ENCODE results near the gene DGAT2L6. TPM values are rescaled to one million over a fixed set of nuclear protein-coding genes. Genes with fewer than 3 reads are reported as not detected.
A peak's percentile ranks its signal among the peaks of the same experiment; 100 is the strongest.

DGAT2L6 gene
- total RNA-seq, 1 experiment from 2014 or later = not detected

DNA sequence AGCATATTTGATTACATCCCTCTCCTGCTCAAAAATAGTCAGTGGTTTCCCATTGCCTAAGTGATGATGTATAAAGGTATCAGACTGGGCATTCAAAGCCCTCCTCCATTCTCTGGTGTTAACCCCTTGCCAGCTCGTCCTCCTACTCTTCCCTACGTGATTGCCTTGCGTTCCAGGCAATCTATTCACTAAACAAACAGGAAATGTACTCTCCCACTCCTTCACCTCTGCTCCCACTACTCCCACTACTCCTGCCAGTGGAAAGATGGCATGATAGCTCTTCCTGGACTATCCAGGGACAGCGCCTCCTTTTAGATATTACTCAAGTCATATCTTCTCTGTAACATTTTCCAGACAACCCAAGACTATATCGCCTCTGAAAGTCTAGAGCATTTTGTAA, 5.8 kb downstream of the DGAT2L6 start:
- BruUV-seq (replicated peaks) = no TSS peak
- Mint-ChIP-seq H3K9me3 (ENCODE audit: unreplicated experiment) (no peaks in the 10 kb centered on the region), H3K4me1 (ENCODE audit: low read depth, unreplicated experiment) (no peaks in the 10 kb centered on the region)

GRCh38 chrX:70190225-70190624, 12.9 kb downstream of the DGAT2L6 start:
- no peak overlapping the region for H3K27ac Mint-ChIP-seq (ENCODE audit: unreplicated experiment)
- no peak for TF ChIP-seq CTCF (IDR thresholded peaks at IDR 0.05; ENCODE audit: insufficient read depth in 1 of 2, low read depth in 1 of 2, low read length in 1 of 2, severe bottlenecking in 1 of 2, unreplicated experiment in 1 of 2)
- no peaks in the 10 kb centered on the region for H3K36me3 Mint-ChIP-seq (ENCODE audit: insufficient read depth, unreplicated experiment)
- H3K4me1 Mint-ChIP-seq (ENCODE audit: low read depth, unreplicated experiment) = no peaks in the 10 kb centered on the region
- Histone ChIP-seq H3K27me3 (replicated peaks; ENCODE audit: control insufficient read depth, insufficient read depth, low read length) (no peaks in the 10 kb centered on the region), H3K4me1 (no peaks in the 10 kb centered on the region), H3K36me3 (ENCODE audit: control insufficient read depth, insufficient read depth, low read length) (no peaks in the 10 kb centered on the region), H3K4me3 (ENCODE audit: low read depth, low read length) (no peak overlapping the region), H3K9me3 (no peaks in the 10 kb centered on the region)
- DNase-seq = no peak
- H3K4me3 Mint-ChIP-seq (ENCODE audit: unreplicated experiment) = no peak overlapping the region
- no TSS peak for BruUV-seq (replicated peaks)
- CTCF ChIA-PET = no interaction called here
- no peaks in the 10 kb centered on the region for H3K9me3 Mint-ChIP-seq (ENCODE audit: unreplicated experiment)
- peaks cover 3% of the 10 kb centered on the region for H3K27me3 Mint-ChIP-seq (ENCODE audit: insufficient read depth, unreplicated experiment)
- POLR2A ChIA-PET = no interaction called here
- intact Hi-C loops (cut with micrococcal nuclease; ENCODE audit: unreplicated experiment) = loop anchor here (10.0 kb wide), 1 partner anchor 475 kb away; no protein-coding TSS in a partner anchor

More for the DNA sequence above, 5.8 kb downstream of the DGAT2L6 start:
- intact Hi-C loops (cut with micrococcal nuclease; ENCODE audit: unreplicated experiment) = no loop called here
- POLR2A ChIA-PET = no interaction called here
- H3K36me3 Mint-ChIP-seq (ENCODE audit: insufficient read depth, unreplicated experiment) = no peaks in the 10 kb centered on the region
- H3K36me3 ChIP-seq (ENCODE audit: control insufficient read depth, insufficient read depth, low read length) = no peaks in the 10 kb centered on the region
- H3K4me3 ChIP-seq (ENCODE audit: low read depth, low read length) = no peak overlapping the region
- no peak overlapping the region for H3K27ac Mint-ChIP-seq (ENCODE audit: unreplicated experiment)
- H3K9me3 ChIP-seq = no peaks in the 10 kb centered on the region
- TF ChIP-seq CTCF (IDR thresholded peaks at IDR 0.05; ENCODE audit: insufficient read depth in 1 of 2, low read depth in 1 of 2, low read length in 1 of 2, severe bottlenecking in 1 of 2, unreplicated experiment in 1 of 2) = no peak
- H3K27me3 ChIP-seq (replicated peaks; ENCODE audit: control insufficient read depth, insufficient read depth, low read length) = no peaks in the 10 kb centered on the region
- no peak for DNase-seq
- no peaks in the 10 kb centered on the region for H3K4me1 ChIP-seq
- CTCF ChIA-PET = no interaction called here
- H3K27me3 Mint-ChIP-seq (ENCODE audit: insufficient read depth, unreplicated experiment) = peaks cover 6% of the 10 kb centered on the region
- no peak overlapping the region for H3K4me3 Mint-ChIP-seq (ENCODE audit: unreplicated experiment)

DNA sequence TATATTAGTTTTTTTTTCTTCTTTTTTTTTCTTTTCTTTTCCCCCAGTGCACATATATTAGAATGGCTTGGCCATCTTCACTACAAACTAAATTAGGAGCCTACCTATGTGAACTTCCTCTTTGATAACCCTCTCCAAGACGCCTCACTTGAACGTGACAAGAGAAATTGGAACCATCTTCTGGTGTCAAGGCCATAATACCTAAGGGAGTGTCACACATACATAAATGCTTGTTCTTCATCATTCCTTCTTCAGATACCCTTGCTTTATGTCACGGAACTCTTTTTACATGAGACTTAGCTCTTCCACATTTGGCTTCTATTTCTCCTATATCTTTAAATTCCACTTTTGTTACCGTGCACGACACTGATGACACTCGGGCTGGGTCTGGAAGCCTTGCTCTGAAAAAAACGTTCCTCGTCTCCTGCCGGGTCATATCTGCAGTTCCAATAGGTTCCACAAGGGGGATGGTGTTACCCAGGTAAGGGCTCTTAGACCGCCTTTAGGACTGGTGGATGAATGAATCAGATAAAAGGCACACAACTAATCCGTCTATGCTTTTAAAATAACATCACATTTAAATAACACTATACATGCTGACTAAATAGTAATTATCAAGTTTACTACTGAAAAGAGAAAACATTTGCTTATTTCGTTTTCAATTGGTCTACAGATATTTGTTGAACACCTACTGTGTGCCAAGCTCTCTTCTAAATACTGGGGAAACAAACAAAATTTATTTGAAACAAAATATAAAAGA, 19.9 kb downstream of the DGAT2L6 start:
- H3K4me3 Mint-ChIP-seq (ENCODE audit: unreplicated experiment) = peak overlapping the region; percentile 49
- no peaks in the 10 kb centered on the region for H3K36me3 Mint-ChIP-seq (ENCODE audit: insufficient read depth, unreplicated experiment)
- H3K27ac Mint-ChIP-seq (ENCODE audit: unreplicated experiment) = no peak overlapping the region
- Histone ChIP-seq H3K36me3 (ENCODE audit: control insufficient read depth, insufficient read depth, low read length) (no peaks in the 10 kb centered on the region), H3K27me3 (replicated peaks; ENCODE audit: control insufficient read depth, insufficient read depth, low read length) (no peaks in the 10 kb centered on the region), H3K9me3 (no peaks in the 10 kb centered on the region), H3K4me1 (no peaks in the 10 kb centered on the region), H3K4me3 (ENCODE audit: low read depth, low read length) (no peak overlapping the region)
- intact Hi-C loops (cut with micrococcal nuclease; ENCODE audit: unreplicated experiment) = loop anchor here (1.0 to 10.0 kb wide), 2 partner anchors 66 to 468 kb away; no protein-coding TSS in a partner anchor
- H3K27me3 Mint-ChIP-seq (ENCODE audit: insufficient read depth, unreplicated experiment) = peaks cover 4% of the 10 kb centered on the region
- peak; percentile 48 to 75 for DNase-seq
- H3K4me1 Mint-ChIP-seq (ENCODE audit: low read depth, unreplicated experiment) = no peaks in the 10 kb centered on the region
- POLR2A ChIA-PET = no interaction called here
- H3K9me3 Mint-ChIP-seq (ENCODE audit: unreplicated experiment) = no peaks in the 10 kb centered on the region
- no TSS peak for BruUV-seq (replicated peaks)
- TF ChIP-seq CTCF (IDR thresholded peaks at IDR 0.05; ENCODE audit: insufficient read depth in 1 of 2, low read depth in 1 of 2, low read length in 1 of 2, severe bottlenecking in 1 of 2, unreplicated experiment in 1 of 2) = peak; percentile 22 to 57
- CTCF ChIA-PET = interaction anchor here (0.9 to 1.0 kb wide), 2 partner anchors 64 to 66 kb away, joined by 3 to 4 read pairs; partner anchors contain the start of gene IGBP1

Data from Caco-2 (cell line).